ACC112 (cell line): ENCODE results near the gene PIK3C2G.
"Not testable (repeated sequence)": the region's sequence is repeated elsewhere in the genome, so short reads cannot be mapped to it uniquely, and the experiment has no call there.

Source experiments
- H2AFZ ChIP-seq: fragments of 200-600 bp; sonication (generic); one replicate; pipeline ENCODE4 v1.6.0; 2017; ENCODE audit warnings: antibody characterized with exemption, low read length; ENCODE audit not compliant: unreplicated experiment
- H3K27ac ChIP-seq: fragments of 200-600 bp; sonication (generic); 2 replicates; pipeline ENCODE4 v1.5.1; 2014; ENCODE audit warnings: low read depth, mild to moderate bottlenecking, antibody characterized with exemption, low read length, moderate library complexity
- H3K27me3 ChIP-seq: fragments of 200-600 bp; sonication (generic); 2 replicates; pipeline ENCODE4 v1.6.1; 2014; ENCODE audit warnings: mild to moderate bottlenecking, antibody characterized with exemption, low read length, moderate library complexity, mixed read lengths; ENCODE audit not compliant: insufficient read depth
- H3K36me3 ChIP-seq: fragments of 200-600 bp; sonication (generic); 2 replicates; pipeline ENCODE4 v1.6.1; 2016; ENCODE audit warnings: mild to moderate bottlenecking, antibody characterized with exemption, low read length, moderate library complexity, mixed read lengths; ENCODE audit not compliant: insufficient read depth
- H3K4me1 ChIP-seq: fragments of 200-600 bp; sonication (generic); one replicate; pipeline ENCODE4 v1.6.1; 2016; ENCODE audit warnings: low read length, mixed read lengths; ENCODE audit not compliant: insufficient read depth, unreplicated experiment, control insufficient read depth
- H3K4me3 ChIP-seq: fragments of 200-600 bp; sonication (generic); 2 replicates; pipeline ENCODE4 v1.5.1; 2014; ENCODE audit warnings: mild to moderate bottlenecking, low read depth, low read length
- H3K79me2 ChIP-seq: fragments of 200-600 bp; sonication (generic); one replicate; pipeline ENCODE4 v1.6.0; 2016; ENCODE audit warnings: low read length; ENCODE audit not compliant: control insufficient read depth, unreplicated experiment, insufficient read depth

PIK3C2G gene

GRCh38 chr12:18684430-18684829 lies 423.1 kb downstream of the PIK3C2G start:
- H3K79me2 ChIP-seq: no peaks in the 10 kb centered on the region
- H2AFZ ChIP-seq: no peak overlapping the region
- H3K4me3 ChIP-seq: no peak overlapping the region
- no peaks in the 10 kb centered on the region for H3K27me3 ChIP-seq
- H3K36me3 ChIP-seq: no peaks in the 10 kb centered on the region
- H3K27ac ChIP-seq: peak overlapping the region; percentile 77
- H3K4me1 ChIP-seq: peaks cover 11% of the 10 kb centered on the region

- peaks cover 15% of the 10 kb centered on the region for H3K4me1 ChIP-seq
- H3K79me2 ChIP-seq: no peaks in the 10 kb centered on the region
- no peak overlapping the region for H2AFZ ChIP-seq
- peak overlapping the region; percentile 69; the same call in 1 of the 2 replicates for H3K27ac ChIP-seq
- H3K4me3 ChIP-seq: no peak overlapping the region
- H3K36me3 ChIP-seq: no peaks in the 10 kb centered on the region
- H3K27me3 ChIP-seq: no peaks in the 10 kb centered on the region
Measured at GRCh38 chr12:18689771-18690170, 428.5 kb downstream of the PIK3C2G start.

- Histone ChIP-seq H2AFZ (peak overlapping the region; percentile 29), H3K36me3 (no peaks in the 10 kb centered on the region), H3K4me3 (no peak overlapping the region), H3K27ac (peak overlapping the region; percentile 69), H3K4me1 (peaks cover 15% of the 10 kb centered on the region), H3K79me2 (no peaks in the 10 kb centered on the region), H3K27me3 (no peaks in the 10 kb centered on the region)
Measured at GRCh38 chr12:18690653-18691052, 429.3 kb downstream of the PIK3C2G start.

GRCh38 chr12:18693986-18694385 lies 432.7 kb downstream of the PIK3C2G start:
- not testable (repeated sequence) for H3K27ac ChIP-seq, H3K79me2 ChIP-seq, H3K36me3 ChIP-seq

GRCh38 chr12:18696971-18697602 lies 435.8 kb downstream of the PIK3C2G start:
- no peaks in the 10 kb centered on the region for H3K79me2 ChIP-seq
- no peaks in the 10 kb centered on the region for H3K36me3 ChIP-seq
- H3K27ac ChIP-seq: peak overlapping the region; percentile 17; the same call in 1 of the 2 replicates
- no peak overlapping the region for H3K4me3 ChIP-seq
- H2AFZ ChIP-seq: peak overlapping the region; percentile 10
- no peaks in the 10 kb centered on the region for H3K27me3 ChIP-seq
- H3K4me1 ChIP-seq: peaks cover 20% of the 10 kb centered on the region

More at GRCh38 chr12:18693986-18694385, 432.7 kb downstream of the PIK3C2G start:
- peaks cover 25% of the 10 kb centered on the region for H3K4me1 ChIP-seq
- not testable (repeated sequence) for H2AFZ ChIP-seq, H3K4me3 ChIP-seq, H3K27me3 ChIP-seq
